OCI-LY1 (cell line): Measurements from ENCODE around the gene TRA2A.

Experiments
- H2AFZ ChIP-seq: fragments of 200-600 bp; sonication (generic), shearing (Covaris generic); 2 replicates; pipeline ENCODE4 v1.6.0; 2014; ENCODE audit warnings: antibody characterized with exemption, mild to moderate bottlenecking, low read length
- H3F3A ChIP-seq: fragments of 200-600 bp; sonication (generic), shearing (Covaris generic); 2 replicates; pipeline ENCODE4 v1.6.0; 2014; ENCODE audit warnings: mild to moderate bottlenecking, antibody characterized with exemption, low read length, moderate library complexity; ENCODE audit not compliant: insufficient read depth
- H3K27ac ChIP-seq: fragments of 200-600 bp; sonication (generic); 2 replicates; pipeline ENCODE4 v1.5.1; 2014; ENCODE audit warnings: low read length, mixed run types, mild to moderate bottlenecking, low read depth; ENCODE audit not compliant: poor library complexity, severe bottlenecking
- H3K27me3 ChIP-seq: fragments of 200-600 bp; sonication (generic); 2 replicates; pipeline ENCODE4 v1.6.0; 2014; ENCODE audit warnings: antibody characterized with exemption, mild to moderate bottlenecking, low read length, moderate library complexity; ENCODE audit not compliant: insufficient read depth
- H3K36me3 ChIP-seq: fragments of 200-600 bp; sonication (generic); 2 replicates; pipeline ENCODE4 v1.6.1; 2014; ENCODE audit warnings: mild to moderate bottlenecking, antibody characterized with exemption, low read length, moderate library complexity, mixed read lengths; ENCODE audit not compliant: insufficient read depth
- H3K4me1 ChIP-seq: fragments of 200-600 bp; sonication (generic); 2 replicates; pipeline ENCODE4 v1.5.1; 2014; ENCODE audit warnings: mild to moderate bottlenecking, low read length, moderate library complexity; ENCODE audit not compliant: insufficient read depth, severe bottlenecking
- H3K4me2 ChIP-seq: fragments of 200-600 bp; sonication (generic), shearing (Covaris generic); 2 replicates; pipeline ENCODE4 v1.6.1; 2014; ENCODE audit warnings: low read length
- H3K4me3 ChIP-seq: fragments of 200-600 bp; sonication (generic); 2 replicates; pipeline ENCODE4 v1.5.1; 2014; ENCODE audit warnings: low read length, low read depth, mild to moderate bottlenecking, mixed read lengths; ENCODE audit not compliant: poor library complexity, severe bottlenecking
- H3K79me2 ChIP-seq: fragments of 200-600 bp; shearing (Covaris generic); 2 replicates; pipeline ENCODE4 v1.6.1; 2016; ENCODE audit warnings: mixed run types, low read length, mixed read lengths; ENCODE audit not compliant: insufficient read depth
- H3K9ac ChIP-seq: fragments of 200-600 bp; sonication (generic), shearing (Covaris generic); 2 replicates; pipeline ENCODE4 v1.6.1; 2014; ENCODE audit warnings: mild to moderate bottlenecking, low read length, mixed read lengths
- H3K9me2 ChIP-seq: fragments of 200-600 bp; sonication (generic), shearing (Covaris generic); 2 replicates; pipeline ENCODE4 v1.6.1; 2014; ENCODE audit warnings: low read depth, mild to moderate bottlenecking, low read length, mixed read lengths
- H3K9me3 ChIP-seq: fragments of 200-600 bp; shearing (Covaris generic); 2 replicates; pipeline ENCODE4 v1.6.1; 2014; ENCODE audit warnings: low read length, mixed read lengths
- H4K20me1 ChIP-seq: fragments of 200-600 bp; sonication (generic), shearing (Covaris generic); 2 replicates; pipeline ENCODE4 v1.6.0; 2016; ENCODE audit warnings: mild to moderate bottlenecking, low read length; ENCODE audit not compliant: insufficient read depth
- CTCF ChIP-seq: fragments of 200-600 bp; sonication (generic), shearing (Covaris generic); IDR thresholded peaks from 2 replicates; pipeline ENCODE4 v1.5.1; 2017; ENCODE audit warnings: mild to moderate bottlenecking, antibody characterized with exemption, low read length, moderate library complexity, mixed read lengths
- EZH2 ChIP-seq: fragments of 200-600 bp; sonication (generic), shearing (Covaris generic); IDR thresholded peaks from 2 replicates; pipeline ENCODE4 v1.8.0; 2017; ENCODE audit warnings: borderline replicate concordance, mixed run types, mild to moderate bottlenecking, antibody characterized with exemption, low read length, moderate library complexity, mixed read lengths

TRA2A gene

GRCh38 chr7:23477157-23477499 lies 54.7 kb downstream of the TRA2A start:
- peak overlapping the region; percentile 86 for H3K4me3 ChIP-seq
- H2AFZ ChIP-seq = no peak overlapping the region
- H3K9me2 ChIP-seq = no peaks in the 10 kb centered on the region
- peaks cover 51% of the 10 kb centered on the region for H3K4me1 ChIP-seq
- H3K4me2 ChIP-seq = peak overlapping the region; percentile 81
- H3K36me3 ChIP-seq = no peaks in the 10 kb centered on the region
- TF ChIP-seq CTCF (no peak), EZH2 (no peak)
- peak overlapping the region; percentile 96 for H3K27ac ChIP-seq
- H3K27me3 ChIP-seq = no peaks in the 10 kb centered on the region
- peak overlapping the region; percentile 91; the same call in 1 of the 2 replicates for H3K9ac ChIP-seq
- no peaks in the 10 kb centered on the region for H4K20me1 ChIP-seq
- peaks cover 32% of the 10 kb centered on the region for H3K79me2 ChIP-seq
- peaks cover 15% of the 10 kb centered on the region; the same call in 1 of the 2 replicates for H3F3A ChIP-seq
- no peaks in the 10 kb centered on the region for H3K9me3 ChIP-seq

GRCh38 chr7:23476286-23477156 lies 55.3 kb downstream of the TRA2A start:
- H3K9me2 ChIP-seq = no peaks in the 10 kb centered on the region
- peak overlapping the region; percentile 91 for H3K9ac ChIP-seq
- H3K4me2 ChIP-seq = peak overlapping the region; percentile 81
- peaks cover 21% of the 10 kb centered on the region for H3F3A ChIP-seq
- H3K27ac ChIP-seq = peak overlapping the region; percentile 96
- H4K20me1 ChIP-seq = no peaks in the 10 kb centered on the region
- H3K9me3 ChIP-seq = no peaks in the 10 kb centered on the region
- H3K27me3 ChIP-seq = no peaks in the 10 kb centered on the region
- H3K36me3 ChIP-seq = no peaks in the 10 kb centered on the region
- H2AFZ ChIP-seq = no peak overlapping the region
- peak overlapping the region; percentile 86 for H3K4me3 ChIP-seq
- peaks cover 51% of the 10 kb centered on the region for H3K4me1 ChIP-seq
- peaks cover 35% of the 10 kb centered on the region for H3K79me2 ChIP-seq
- TF ChIP-seq EZH2 (no peak), CTCF (no peak)

GRCh38 chr7:23475576-23475839 lies 56.3 kb downstream of the TRA2A start:
- 0 out of 2 replicates have a peak overlapping the region, but pooled peaks have one; percentile 9 for H2AFZ ChIP-seq
- no peaks in the 10 kb centered on the region for H4K20me1 ChIP-seq
- H3K9ac ChIP-seq = peak overlapping the region; percentile 91
- H3F3A ChIP-seq = peaks cover 23% of the 10 kb centered on the region
- H3K79me2 ChIP-seq = peaks cover 35% of the 10 kb centered on the region
- H3K36me3 ChIP-seq = no peaks in the 10 kb centered on the region
- H3K27me3 ChIP-seq = no peaks in the 10 kb centered on the region
- peak overlapping the region; percentile 86 for H3K4me3 ChIP-seq
- H3K4me1 ChIP-seq = peaks cover 51% of the 10 kb centered on the region
- H3K4me2 ChIP-seq = peak overlapping the region; percentile 81
- H3K9me2 ChIP-seq = no peaks in the 10 kb centered on the region
- TF ChIP-seq EZH2 (no peak), CTCF (no peak)
- H3K27ac ChIP-seq = peak overlapping the region; percentile 96
- no peaks in the 10 kb centered on the region for H3K9me3 ChIP-seq
